Measurements from ENCODE around the gene PAPPA2.

Gene PAPPA2

GRCh38 chr1:176767714-176768136 is 304.8 kb downstream of the PAPPA2 start:
- no peak for DNase-seq (ENCODE audit: low read depth in 3 of 3)

GRCh38 chr1:176768532-176768931 is 305.6 kb downstream of the PAPPA2 start:
- DNase-seq (ENCODE audit: low read depth in 3 of 3) = no peak

- DNase-seq (ENCODE audit: low read depth in 3 of 3) = no peak
These were observed 307.1 kb downstream of the PAPPA2 start for GRCh38 chr1:176770066-176770465.

- no peak for DNase-seq (ENCODE audit: low read depth in 3 of 3)
These were observed 310.1 kb downstream of the PAPPA2 start for GRCh38 chr1:176773038-176773437.

GRCh38 chr1:176774224-176774623 is 311.2 kb downstream of the PAPPA2 start:
- DNase-seq (ENCODE audit: low read depth in 3 of 3) = no peak

- DNase-seq (ENCODE audit: low read depth in 3 of 3) = no peak
These were observed 312.4 kb downstream of the PAPPA2 start for GRCh38 chr1:176775378-176775777.

- no peak for DNase-seq (ENCODE audit: low read depth in 3 of 3)
These were observed 313.0 kb downstream of the PAPPA2 start for GRCh38 chr1:176775996-176776395.

- no peak for DNase-seq (ENCODE audit: low read depth in 3 of 3)
These were observed 315.1 kb downstream of the PAPPA2 start for GRCh38 chr1:176778056-176778455.

- DNase-seq (ENCODE audit: low read depth in 3 of 3) = no peak
These were observed 317.0 kb downstream of the PAPPA2 start for GRCh38 chr1:176779992-176780328.

- no peak for DNase-seq (ENCODE audit: low read depth in 3 of 3)
These were observed 320.3 kb downstream of the PAPPA2 start for GRCh38 chr1:176783309-176783708.

- no peak for DNase-seq (ENCODE audit: low read depth in 3 of 3)
These were observed 322.1 kb downstream of the PAPPA2 start for GRCh38 chr1:176785056-176785455.

- no peak for DNase-seq (ENCODE audit: low read depth in 3 of 3)
These were observed 322.8 kb downstream of the PAPPA2 start for GRCh38 chr1:176785791-176786190.

GRCh38 chr1:176786274-176786673 is 323.3 kb downstream of the PAPPA2 start:
- DNase-seq (ENCODE audit: low read depth in 3 of 3) = no peak

GRCh38 chr1:176789571-176790090 is 326.7 kb downstream of the PAPPA2 start:
- DNase-seq (ENCODE audit: low read depth in 3 of 3) = no peak

GRCh38 chr1:176790786-176791185 is 327.8 kb downstream of the PAPPA2 start:
- DNase-seq (ENCODE audit: low read depth in 3 of 3) = no peak

- DNase-seq (ENCODE audit: low read depth in 3 of 3) = no peak
These were observed 328.9 kb downstream of the PAPPA2 start for GRCh38 chr1:176791906-176792305.

GRCh38 chr1:176794897-176795508 is 332.0 kb downstream of the PAPPA2 start:
- DNase-seq (ENCODE audit: low read depth in 3 of 3) = no peak

- no peak for DNase-seq (ENCODE audit: low read depth in 3 of 3)
These were observed 333.0 kb downstream of the PAPPA2 start for GRCh38 chr1:176795929-176796328.

GRCh38 chr1:176796583-176796982 is 333.6 kb downstream of the PAPPA2 start:
- DNase-seq (ENCODE audit: low read depth in 3 of 3) = no peak

GRCh38 chr1:176799327-176799726 is 336.4 kb downstream of the PAPPA2 start:
- DNase-seq (ENCODE audit: low read depth in 3 of 3) = no peak

GRCh38 chr1:176800978-176801513 is 338.1 kb downstream of the PAPPA2 start:
- DNase-seq (ENCODE audit: low read depth in 3 of 3) = no peak

- no peak for DNase-seq (ENCODE audit: low read depth in 3 of 3)
These were observed 338.6 kb downstream of the PAPPA2 start for GRCh38 chr1:176801514-176802020.

- no peak for DNase-seq (ENCODE audit: low read depth in 3 of 3)
These were observed 339.3 kb downstream of the PAPPA2 start for GRCh38 chr1:176802316-176802715.

- no peak for DNase-seq (ENCODE audit: low read depth in 3 of 3)
These were observed 340.1 kb downstream of the PAPPA2 start for GRCh38 chr1:176803042-176803441.
